ENCODE results near the gene KRT1. TPM values are rescaled to one million over a fixed set of nuclear protein-coding genes. Genes with fewer than 3 reads are reported as not detected.

The KRT1 gene
- total and polyA plus RNA-seq, 10 donors: 0.05 to 2.4 (median 0.67) TPM; not detected in 4

- Histone ChIP-seq H3K9me3 (no peaks in the 10 kb centered on the region), H3K4me3 (no peak overlapping the region), H3K27me3 (replicated peaks in 1 of 7) (peaks cover 0 to 20% (median 0%) of the 10 kb centered on the region in 7 donors), H3K4me1 (no peaks in the 10 kb centered on the region), H3K27ac (no peak overlapping the region), H3K36me3 (no peaks in the 10 kb centered on the region)
- no peak for DNase-seq
- intact Hi-C loops (cut with DNase I; ENCODE audit: low total_unique reads): no loop called here
- TF ChIP-seq POLR2A (IDR thresholded peaks at IDR 0.05) (no peak), POLR2AphosphoS5 (IDR thresholded peaks at IDR 0.05) (no peak), CTCF (IDR thresholded peaks at IDR 0.05 in 8 of 11, conservative IDR thresholded peaks at IDR 0.05 in 3 of 11) (no peak)
- WGBS, 5 donors: 78 to 86% (median 81%) methylated on average over 9 of the region's 9 CpGs
Measured at GRCh38 chr12:52667509-52667908, 12.7 kb downstream of the KRT1 start.

- Histone ChIP-seq H3K36me3 (no peaks in the 10 kb centered on the region), H3K4me1 (no peaks in the 10 kb centered on the region), H3K27me3 (replicated peaks in 1 of 7) (peaks cover 0 to 24% (median 0%) of the 10 kb centered on the region in 7 donors), H3K27ac (no peak overlapping the region), H3K9me3 (no peaks in the 10 kb centered on the region), H3K4me3 (no peak overlapping the region)
- TF ChIP-seq POLR2AphosphoS5 (IDR thresholded peaks at IDR 0.05) (no peak), POLR2A (IDR thresholded peaks at IDR 0.05) (no peak), CTCF (IDR thresholded peaks at IDR 0.05 in 8 of 11, conservative IDR thresholded peaks at IDR 0.05 in 3 of 11) (no peak)
- no peak for DNase-seq
- intact Hi-C loops (cut with DNase I; ENCODE audit: low total_unique reads): no loop called here
- 73 to 85% (median 82%) methylated on average over 3 of the region's 3 CpGs for WGBS, 5 donors
Measured at GRCh38 chr12:52666471-52666870, 13.7 kb downstream of the KRT1 start.

GRCh38 chr12:52663420-52663819 is 16.8 kb downstream of the KRT1 start:
- Histone ChIP-seq H3K4me3 (no peak overlapping the region), H3K4me1 (no peaks in the 10 kb centered on the region), H3K27ac (no peak overlapping the region), H3K27me3 (replicated peaks in 1 of 7) (peaks cover 0 to 24% (median 0%) of the 10 kb centered on the region in 7 donors), H3K36me3 (no peaks in the 10 kb centered on the region), H3K9me3 (no peaks in the 10 kb centered on the region)
- no peak for DNase-seq
- intact Hi-C loops (cut with DNase I; ENCODE audit: low total_unique reads): no loop called here
- TF ChIP-seq POLR2A (IDR thresholded peaks at IDR 0.05) (no peak), POLR2AphosphoS5 (IDR thresholded peaks at IDR 0.05) (no peak), CTCF (IDR thresholded peaks at IDR 0.05 in 8 of 11, conservative IDR thresholded peaks at IDR 0.05 in 3 of 11) (no peak)

GRCh38 chr12:52662918-52663229 is 17.3 kb downstream of the KRT1 start:
- intact Hi-C loops (cut with DNase I; ENCODE audit: low total_unique reads): no loop called here
- no peak for DNase-seq
- Histone ChIP-seq H3K4me1 (no peaks in the 10 kb centered on the region), H3K9me3 (no peaks in the 10 kb centered on the region), H3K27ac (no peak overlapping the region), H3K36me3 (no peaks in the 10 kb centered on the region), H3K4me3 (no peak overlapping the region), H3K27me3 (replicated peaks in 1 of 7) (peaks cover 0 to 24% (median 0%) of the 10 kb centered on the region in 7 donors)
- TF ChIP-seq CTCF (IDR thresholded peaks at IDR 0.05 in 8 of 11, conservative IDR thresholded peaks at IDR 0.05 in 3 of 11): no peak
- TF ChIP-seq POLR2AphosphoS5 (IDR thresholded peaks at IDR 0.05): no peak
- no peak for TF ChIP-seq POLR2A (IDR thresholded peaks at IDR 0.05)
